ENCODE results near the gene GLIS1. TPM values are rescaled to one million over a fixed set of nuclear protein-coding genes. Genes with fewer than 3 reads are reported as not detected.

The GLIS1 gene
- total RNA-seq, 4 donors from 2014 or later: 0.16 to 0.27 TPM; not detected in 2

DNA sequence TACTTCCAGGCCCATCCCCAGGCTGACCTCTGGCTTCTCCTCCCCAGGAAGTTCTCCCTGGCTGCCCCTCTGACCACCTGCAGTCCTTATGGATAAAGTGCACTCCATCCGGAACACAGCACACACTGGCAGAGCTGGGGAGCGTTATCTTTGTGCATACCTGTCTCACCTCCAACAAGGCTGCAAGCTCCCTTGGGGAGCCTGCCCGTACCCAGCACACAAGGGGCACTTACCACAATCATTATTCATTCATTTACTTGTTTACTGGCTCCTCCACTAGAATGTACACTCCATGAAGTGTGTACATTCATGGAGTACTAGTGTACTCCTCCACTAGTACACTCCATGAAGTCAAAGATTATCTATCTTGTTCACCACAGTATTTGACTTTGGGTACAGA lies 30.3 kb downstream of the GLIS1 start:
- TF ChIP-seq, protein P1, sequence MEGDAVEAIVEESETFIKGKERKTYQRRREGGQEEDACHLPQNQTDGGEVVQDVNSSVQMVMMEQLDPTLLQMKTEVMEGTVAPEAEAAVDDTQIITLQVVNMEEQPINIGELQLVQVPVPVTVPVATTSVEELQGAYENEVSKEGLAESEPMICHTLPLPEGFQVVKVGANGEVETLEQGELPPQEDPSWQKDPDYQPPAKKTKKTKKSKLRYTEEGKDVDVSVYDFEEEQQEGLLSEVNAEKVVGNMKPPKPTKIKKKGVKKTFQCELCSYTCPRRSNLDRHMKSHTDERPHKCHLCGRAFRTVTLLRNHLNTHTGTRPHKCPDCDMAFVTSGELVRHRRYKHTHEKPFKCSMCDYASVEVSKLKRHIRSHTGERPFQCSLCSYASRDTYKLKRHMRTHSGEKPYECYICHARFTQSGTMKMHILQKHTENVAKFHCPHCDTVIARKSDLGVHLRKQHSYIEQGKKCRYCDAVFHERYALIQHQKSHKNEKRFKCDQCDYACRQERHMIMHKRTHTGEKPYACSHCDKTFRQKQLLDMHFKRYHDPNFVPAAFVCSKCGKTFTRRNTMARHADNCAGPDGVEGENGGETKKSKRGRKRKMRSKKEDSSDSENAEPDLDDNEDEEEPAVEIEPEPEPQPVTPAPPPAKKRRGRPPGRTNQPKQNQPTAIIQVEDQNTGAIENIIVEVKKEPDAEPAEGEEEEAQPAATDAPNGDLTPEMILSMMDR (IDR thresholded peaks at IDR 0.05): no peak
- TF ChIP-seq EP300 (IDR thresholded peaks at IDR 0.05) (no peak), POLR2AphosphoS5 (IDR thresholded peaks at IDR 0.05) (no peak), POLR2A (IDR thresholded peaks at IDR 0.05) (no peak)
- no peaks in the 10 kb centered on the region for H3K9me3 ChIP-seq
- 89 to 100% methylated on average over 2 to 3 of the region's 3 CpGs for WGBS, 2 donors (ENCODE audit: low coverage in 1 of 2)
- H3K27me3 ChIP-seq: peaks cover 8% of the 10 kb centered on the region
- H3K36me3 ChIP-seq: no peaks in the 10 kb centered on the region
- no peaks in the 10 kb centered on the region for H3K4me1 ChIP-seq
- no peak overlapping the region for H3K4me3 ChIP-seq
- no peak for ATAC-seq
- no peak overlapping the region for H3K27ac ChIP-seq

DNA sequence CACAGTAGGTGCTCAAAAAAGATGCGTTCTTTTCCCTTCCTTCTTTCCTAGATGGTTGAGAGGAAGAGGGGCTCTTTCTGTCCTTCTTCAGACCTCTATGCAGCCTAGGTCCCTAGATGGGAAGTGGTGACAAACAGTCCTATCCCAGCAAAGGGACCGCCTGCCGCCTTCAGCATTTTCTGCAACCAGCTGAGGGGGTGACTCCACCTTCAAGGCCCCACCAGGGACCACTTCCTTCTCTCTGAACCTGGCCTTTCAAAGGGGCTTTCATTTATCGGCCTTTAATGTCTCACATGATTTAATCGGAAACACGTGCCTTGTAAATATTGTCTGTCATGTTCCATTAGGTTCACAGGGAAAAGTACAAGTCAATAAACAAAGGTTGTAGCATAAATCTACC lies 32.6 kb downstream of the GLIS1 start:
- 42 to 83% methylated on average over 2 to 4 of the region's 6 CpGs for WGBS, 2 donors (ENCODE audit: low coverage in 1 of 2)
- ATAC-seq: no peak
- TF ChIP-seq POLR2AphosphoS5 (IDR thresholded peaks at IDR 0.05) (no peak), POLR2A (IDR thresholded peaks at IDR 0.05) (no peak), EP300 (IDR thresholded peaks at IDR 0.05) (no peak)
- TF ChIP-seq, protein P1 (IDR thresholded peaks at IDR 0.05): no peak
- Histone ChIP-seq H3K36me3 (no peaks in the 10 kb centered on the region), H3K27me3 (peaks cover 8% of the 10 kb centered on the region), H3K4me1 (no peaks in the 10 kb centered on the region), H3K27ac (no peak overlapping the region), H3K4me3 (no peak overlapping the region), H3K9me3 (no peaks in the 10 kb centered on the region)

DNA sequence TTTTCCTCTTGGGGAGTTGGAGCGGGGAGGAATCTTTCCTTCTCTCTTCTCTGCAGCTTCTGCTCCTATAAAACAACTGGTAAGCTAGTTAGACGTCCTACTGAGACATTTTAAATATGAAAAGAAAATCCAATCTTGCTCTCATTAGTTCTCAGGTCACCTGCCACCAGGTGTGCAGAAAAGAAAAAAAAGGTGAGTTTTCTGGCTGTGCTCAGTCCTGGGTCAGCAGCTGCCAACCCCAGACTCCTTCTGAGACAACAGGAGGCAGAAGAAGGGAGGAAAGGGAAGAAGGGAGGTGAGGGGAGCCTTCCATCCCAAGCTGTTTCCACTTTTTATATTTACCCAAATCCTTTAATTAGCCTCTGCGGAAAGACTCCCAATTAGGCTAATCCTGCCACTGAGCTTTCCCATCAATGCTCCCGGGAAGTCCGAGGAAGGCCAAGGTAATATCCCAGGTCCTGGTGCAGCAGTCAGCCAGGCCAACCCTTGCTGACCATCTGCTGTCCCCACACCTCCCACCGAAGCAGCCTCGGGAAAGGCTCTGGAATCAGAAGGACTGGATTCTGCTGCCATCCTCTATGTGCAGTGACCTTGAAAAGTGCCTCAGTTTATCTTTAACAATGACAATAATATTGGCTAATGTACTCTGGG lies 33.4 kb downstream of the GLIS1 start:
- H3K4me3 ChIP-seq: no peak overlapping the region
- TF ChIP-seq, protein P1 (IDR thresholded peaks at IDR 0.05): no peak
- TF ChIP-seq POLR2AphosphoS5 (IDR thresholded peaks at IDR 0.05) (no peak), EP300 (IDR thresholded peaks at IDR 0.05) (no peak), POLR2A (IDR thresholded peaks at IDR 0.05) (no peak)
- ATAC-seq: no peak
- H3K9me3 ChIP-seq: no peaks in the 10 kb centered on the region
- H3K27me3 ChIP-seq: peaks cover 8% of the 10 kb centered on the region
- H3K4me1 ChIP-seq: no peaks in the 10 kb centered on the region
- H3K27ac ChIP-seq: no peak overlapping the region
- 61 to 71% methylated on average over 3 to 7 of the region's 7 CpGs for whole genome bisulfite sequencing, 2 donors (ENCODE audit: low coverage in 1 of 2)
- no peaks in the 10 kb centered on the region for H3K36me3 ChIP-seq

DNA sequence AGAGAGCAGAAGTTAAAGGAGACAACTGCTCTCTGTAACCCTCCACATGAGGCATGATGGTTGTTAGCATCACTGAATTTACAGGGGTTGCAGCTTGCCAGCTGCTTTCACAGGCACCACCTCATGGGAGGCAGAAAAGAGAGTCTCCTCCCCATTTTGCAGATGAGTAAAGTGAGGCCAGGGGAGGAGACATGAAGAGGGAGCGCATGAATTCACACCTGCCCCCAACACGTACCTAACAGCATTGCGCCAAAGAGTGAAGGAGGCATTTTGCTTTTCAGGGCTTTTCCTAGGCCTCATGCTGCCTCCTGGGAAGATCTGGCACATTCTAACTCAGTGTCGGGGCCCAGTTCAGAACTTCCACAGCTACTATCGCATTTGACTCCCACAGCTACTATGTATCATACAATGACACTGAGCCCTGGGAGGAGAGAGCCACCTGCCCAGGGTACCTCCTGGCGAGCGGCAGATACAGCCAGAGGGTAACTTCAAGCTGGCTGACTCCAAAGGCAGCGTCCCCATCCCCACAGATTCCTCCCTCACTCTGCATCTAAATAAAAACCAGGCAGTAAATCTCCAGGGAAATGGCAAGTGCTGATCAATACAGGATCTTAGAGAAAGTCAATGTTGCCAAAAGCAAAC lies 34.0 kb downstream of the GLIS1 start:
- no peak for ATAC-seq
- no peak overlapping the region for H3K4me3 ChIP-seq
- WGBS, 2 donors (ENCODE audit: low coverage in 1 of 2): 92% methylated on average over 5 of the region's 8 CpGs; no CpG with 5 or more reads in 1 of the 2 donors
- H3K27ac ChIP-seq: no peak overlapping the region
- no peaks in the 10 kb centered on the region for H3K4me1 ChIP-seq
- peaks cover 11% of the 10 kb centered on the region for H3K27me3 ChIP-seq
- no peaks in the 10 kb centered on the region for H3K36me3 ChIP-seq
- H3K9me3 ChIP-seq: no peaks in the 10 kb centered on the region
- no peak for TF ChIP-seq EP300 (IDR thresholded peaks at IDR 0.05)

DNA sequence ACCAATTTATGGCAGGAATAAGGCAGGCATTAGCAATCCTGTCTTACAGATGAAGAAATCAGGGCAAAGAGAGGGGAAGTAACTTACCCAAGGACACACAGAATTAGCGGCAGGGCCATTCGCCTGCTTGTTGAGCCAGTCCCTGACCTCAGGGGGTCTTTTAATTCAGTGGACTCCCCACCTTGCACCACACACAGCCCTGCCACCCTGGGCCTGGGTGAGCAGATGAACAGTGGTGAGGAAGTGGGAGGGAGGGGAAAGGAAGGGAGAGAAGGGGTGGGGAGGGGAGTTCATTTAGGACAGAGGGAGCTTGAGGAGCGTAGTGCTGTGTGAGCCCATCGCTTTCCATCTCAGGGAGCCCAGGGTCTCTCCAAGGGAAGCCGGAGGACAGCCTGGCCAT lies 34.7 kb downstream of the GLIS1 start:
- Histone ChIP-seq H3K4me1 (no peaks in the 10 kb centered on the region), H3K36me3 (no peaks in the 10 kb centered on the region), H3K9me3 (no peaks in the 10 kb centered on the region), H3K27me3 (peaks cover 13% of the 10 kb centered on the region), H3K4me3 (no peak overlapping the region), H3K27ac (no peak overlapping the region)
- 83 to 89% methylated on average over 3 to 4 of the region's 5 CpGs for WGBS, 2 donors (ENCODE audit: low coverage in 1 of 2)
- TF ChIP-seq POLR2A (IDR thresholded peaks at IDR 0.05) (no peak), POLR2AphosphoS5 (IDR thresholded peaks at IDR 0.05) (no peak), EP300 (IDR thresholded peaks at IDR 0.05) (no peak)
- TF ChIP-seq, protein P1 (IDR thresholded peaks at IDR 0.05): no peak
- no peak for ATAC-seq
